Dedifferentiated amniotic fluid mesenchymal stem cell (primary cell): ENCODE measurements around the gene RANGAP1.

Experiments
- DNase-seq: peaks from one replicate; pipeline ENCODE4 v3.0.0-alpha.2; 2016; ENCODE audit errors: extremely low spot score

RANGAP1 gene

GRCh38 chr22:41257696-41258095 is 28.3 kb downstream of the RANGAP1 start:
- DNase-seq = no peak

- DNase-seq = peak; percentile 60
These were observed 29.4 kb downstream of the RANGAP1 start for GRCh38 chr22:41256254-41257253.

- no peak for DNase-seq
These were observed 31.8 kb downstream of the RANGAP1 start for GRCh38 chr22:41254230-41254629.

DNA sequence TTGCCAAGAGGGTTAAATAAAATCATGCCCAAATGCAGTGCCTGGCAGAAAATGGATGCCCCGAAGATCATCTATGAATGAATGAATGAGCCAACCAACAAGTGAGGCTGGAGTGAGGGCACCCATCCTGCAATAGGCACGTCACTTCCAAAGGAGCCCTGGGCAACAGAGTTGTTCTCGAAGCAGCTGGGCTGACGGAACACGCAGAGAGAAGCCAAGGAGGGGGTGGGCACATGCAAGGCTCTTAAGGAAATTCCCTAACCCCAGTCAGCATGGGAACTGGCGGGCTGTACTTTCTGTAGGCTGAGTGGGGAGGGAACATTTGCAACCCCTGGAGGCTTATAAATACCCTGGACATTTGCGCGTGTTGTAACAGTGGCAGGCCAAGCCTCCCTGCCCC is 33.6 kb downstream of the RANGAP1 start:
- no peak for DNase-seq

DNA sequence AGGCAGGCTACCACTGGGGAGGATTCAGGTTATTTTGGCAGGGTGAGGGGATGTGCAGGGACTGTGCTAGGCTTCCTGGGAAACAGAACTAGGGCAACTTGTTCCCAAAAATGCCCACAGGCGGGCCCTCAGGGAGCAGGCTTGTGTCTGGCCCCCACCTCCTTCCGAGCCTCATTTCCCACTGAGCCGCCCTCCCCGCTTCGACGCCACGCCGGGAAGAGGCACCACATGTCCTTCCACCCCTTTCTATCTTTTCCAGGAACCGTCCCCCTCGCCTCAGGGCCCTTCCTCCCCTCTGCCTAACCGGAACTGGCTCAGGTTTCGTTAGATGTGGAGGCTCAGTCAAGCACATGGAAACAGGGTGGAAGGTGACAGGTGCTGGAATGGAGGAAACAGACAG is 35.9 kb downstream of the RANGAP1 start:
- DNase-seq = no peak

DNA sequence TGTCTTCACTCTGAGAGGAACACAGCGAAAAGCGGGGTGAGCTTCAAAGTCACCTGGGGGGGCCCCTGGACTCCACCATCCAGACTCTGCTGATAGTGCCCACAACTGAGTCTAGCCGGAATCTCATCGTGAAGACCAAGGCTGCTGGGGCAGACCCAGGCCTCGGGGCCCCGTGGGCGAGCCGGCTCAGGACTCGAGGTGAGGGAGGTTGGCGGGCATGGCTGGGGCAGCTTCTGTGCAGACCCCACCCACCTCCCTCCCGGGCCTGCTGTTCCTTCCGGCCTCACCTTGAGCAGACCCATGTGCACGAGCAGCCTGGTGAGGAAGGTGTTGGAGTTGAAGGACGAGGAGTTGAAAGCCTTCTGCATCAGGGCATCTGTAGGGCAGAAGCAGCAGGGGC is 36.5 kb downstream of the RANGAP1 start:
- DNase-seq = no peak

DNA sequence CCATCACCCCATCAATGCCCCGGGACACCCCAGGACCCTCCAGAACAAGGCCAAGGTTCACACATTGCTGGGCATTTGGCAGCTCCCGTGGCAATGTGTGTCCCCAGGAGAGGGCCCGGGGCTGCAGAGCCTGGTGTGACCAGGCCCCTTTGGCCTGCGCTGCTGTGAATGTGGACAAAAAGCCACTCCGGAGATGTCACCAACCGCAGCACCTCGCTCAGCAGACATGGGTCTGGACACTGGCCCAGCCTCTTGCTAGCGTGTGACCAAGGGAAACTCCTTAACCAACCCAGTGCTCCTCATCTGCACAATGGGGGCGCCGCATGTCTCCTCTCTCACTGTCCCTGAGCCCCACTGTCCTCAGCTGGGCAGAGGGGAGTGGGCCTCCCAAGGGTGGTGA is 37.2 kb downstream of the RANGAP1 start:
- no peak for DNase-seq

DNA sequence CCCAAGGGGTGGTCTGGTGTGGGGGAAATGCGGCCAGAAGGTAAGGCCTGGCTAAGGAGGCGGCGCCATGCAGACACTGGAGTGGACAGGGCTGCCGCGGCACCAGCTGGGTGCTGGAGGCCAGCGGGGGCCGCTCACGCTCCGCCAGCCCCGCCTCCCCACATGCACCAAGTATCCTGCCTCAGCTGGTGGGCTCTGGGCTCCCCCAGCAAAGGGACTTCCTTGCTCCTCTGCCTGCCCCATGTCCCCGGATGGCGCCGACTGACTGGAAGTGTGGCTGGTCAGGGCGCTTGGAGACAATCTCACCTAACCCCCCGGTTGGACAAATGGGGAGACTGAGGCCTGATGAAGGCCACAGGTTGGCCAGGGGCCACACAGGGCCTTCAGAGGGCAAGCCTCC is 37.7 kb downstream of the RANGAP1 start:
- DNase-seq = no peak

- no peak for DNase-seq
These were observed 38.3 kb downstream of the RANGAP1 start for GRCh38 chr22:41247703-41248102.

GRCh38 chr22:41245917-41246499 is 40.0 kb downstream of the RANGAP1 start:
- no peak for DNase-seq

DNA sequence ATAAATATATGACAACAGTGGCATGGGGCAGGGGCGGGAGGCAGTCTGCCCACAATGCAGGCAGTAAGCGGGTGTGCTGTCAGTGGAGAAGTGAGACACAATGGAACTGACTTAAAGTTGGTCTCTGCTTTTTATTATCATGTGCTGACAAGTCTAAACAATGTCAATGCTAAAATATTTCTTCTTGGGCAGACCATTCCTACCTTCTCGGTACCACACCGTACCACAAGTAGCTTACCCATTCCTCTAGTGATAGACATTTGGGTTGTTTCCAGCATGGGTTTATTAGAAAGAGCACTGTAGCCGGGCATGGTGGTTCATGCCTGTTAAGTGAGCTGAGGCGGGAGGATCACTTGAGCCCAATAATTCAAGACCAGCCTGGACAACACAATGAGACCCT is 42.6 kb downstream of the RANGAP1 start:
- DNase-seq = no peak

DNA sequence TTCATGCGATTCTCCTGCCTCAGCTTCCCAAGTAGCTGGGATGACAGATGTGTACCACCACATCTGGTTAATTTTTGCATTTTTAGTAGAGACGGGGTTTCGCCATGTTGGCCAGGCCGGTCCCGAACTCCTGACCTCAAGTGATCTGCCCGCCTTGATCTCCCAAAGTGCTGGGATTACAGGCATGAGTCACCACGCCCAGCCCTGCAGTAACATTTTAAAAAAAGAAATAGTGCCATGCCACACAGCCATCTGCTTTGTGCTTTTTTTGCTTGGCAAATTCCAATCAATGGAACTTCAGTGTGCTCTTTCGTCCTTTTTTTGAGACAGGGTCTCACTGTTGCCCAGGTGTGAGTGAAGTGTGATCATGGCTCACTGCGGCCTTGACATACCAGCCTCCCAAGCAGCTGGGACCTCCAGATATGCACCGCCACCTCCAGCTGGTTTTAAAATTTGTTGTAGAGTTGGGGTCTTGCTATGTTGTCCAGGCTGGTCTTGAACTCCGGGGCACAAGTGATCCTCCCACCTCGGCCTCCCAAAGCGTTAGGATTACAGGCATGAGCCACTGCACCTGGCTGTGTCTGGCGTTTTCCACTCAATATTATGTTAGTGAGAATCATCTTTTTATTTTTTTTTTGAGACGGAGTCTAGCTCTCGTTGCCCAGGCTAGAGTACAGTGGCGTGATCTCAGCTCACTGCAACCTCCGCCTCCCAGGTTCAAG is 43.4 kb downstream of the RANGAP1 start:
- DNase-seq = no peak

- no peak for DNase-seq
These were observed 44.8 kb downstream of the RANGAP1 start for GRCh38 chr22:41241133-41241676.

- no peak for DNase-seq
These were observed 45.4 kb downstream of the RANGAP1 start, which contains the start of gene CHADL for GRCh38 chr22:41240377-41241132. Gene CHADL, minus strand, starts transcription at chr22:41240931. Its CDS starts 50 bp downstream, at chr22:41240881.

DNA sequence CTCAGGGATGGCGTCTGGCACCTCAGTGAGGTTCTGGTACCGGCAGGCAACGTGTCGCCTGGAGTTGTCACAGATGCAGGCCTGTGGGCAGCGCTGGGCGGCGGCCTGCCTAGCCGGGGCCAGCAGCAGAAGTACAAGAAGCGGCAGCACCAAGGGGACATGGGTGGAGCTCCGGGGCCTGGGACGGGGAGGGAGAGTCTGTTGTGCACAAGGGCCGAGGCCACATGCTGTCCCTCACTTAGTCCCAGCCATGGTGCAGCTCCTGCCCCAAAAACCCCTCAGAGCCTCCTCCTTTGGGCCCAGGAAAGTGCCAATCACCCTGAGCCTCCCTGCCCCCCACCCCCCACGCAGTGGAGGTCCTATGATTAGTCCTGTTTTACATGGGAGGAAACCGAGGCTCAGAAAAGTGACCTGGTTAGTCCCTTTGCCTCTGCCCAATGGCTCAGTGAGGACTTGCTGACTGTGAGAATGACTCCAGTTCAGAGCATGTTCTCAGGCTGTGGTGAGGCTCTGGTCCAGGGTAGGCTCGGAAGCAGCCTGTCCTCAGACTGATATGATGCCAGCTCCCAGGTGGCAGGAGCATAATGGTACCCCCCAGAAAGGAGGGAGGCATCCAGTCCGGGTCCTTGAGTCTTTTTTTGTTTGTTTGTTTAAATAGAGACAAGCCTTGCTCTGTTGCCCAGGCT is 46.4 kb downstream of the RANGAP1 start:
- DNase-seq = no peak

GRCh38 chr22:41238570-41239442 is 47.2 kb downstream of the RANGAP1 start:
- DNase-seq = no peak

DNA sequence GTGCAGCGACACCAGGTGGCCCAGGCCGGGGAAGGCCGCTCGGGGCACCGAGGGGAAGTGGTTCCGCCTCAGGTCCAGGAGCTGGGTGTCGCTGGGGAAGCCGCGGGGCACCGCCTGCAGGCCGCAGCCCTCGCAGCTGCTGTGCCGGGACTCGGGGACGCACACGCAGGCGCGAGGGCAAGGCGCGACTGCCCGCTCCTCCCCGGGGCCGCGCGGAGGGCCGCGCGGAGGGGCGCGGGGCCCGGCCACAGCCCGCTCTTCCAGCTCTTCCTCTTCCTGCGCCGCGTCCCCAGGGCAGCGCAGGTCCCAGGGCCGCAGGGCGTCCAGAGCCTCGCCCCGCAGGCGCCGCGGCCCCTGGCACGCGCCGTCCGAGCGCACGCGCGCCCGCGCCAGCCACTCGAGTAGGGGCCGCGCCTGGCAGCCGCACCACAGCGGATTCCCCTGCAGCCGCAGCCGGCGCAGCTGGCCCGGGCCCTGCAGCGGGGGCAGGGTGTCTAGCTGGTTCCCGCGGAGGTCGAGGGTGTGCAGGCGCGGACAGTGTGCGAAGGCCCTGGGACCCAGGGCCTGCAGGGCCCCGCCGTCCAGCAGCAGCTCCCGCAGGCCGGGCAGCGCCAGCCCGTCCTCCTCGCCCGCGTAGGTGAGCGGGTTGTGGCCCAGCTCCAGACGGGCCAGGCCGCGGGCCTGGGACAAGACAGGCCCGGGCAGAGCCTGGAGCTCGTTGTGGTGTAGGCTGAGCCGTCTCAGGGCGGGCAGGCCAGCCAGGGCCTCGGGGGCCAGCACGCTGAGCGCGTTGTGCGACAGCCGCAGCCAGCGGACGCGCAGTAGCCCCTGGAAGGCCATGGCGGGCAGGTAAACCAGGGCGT is 48.0 kb downstream of the RANGAP1 start:
- DNase-seq = no peak

- DNase-seq = no peak
These were observed 48.8 kb downstream of the RANGAP1 start for GRCh38 chr22:41237036-41237706.
